NCI-H2227 (cell line): Measurements from ENCODE around the gene AVPR2.

Source experiments
- DNase-seq: peaks from one replicate; lab custom pipeline; 2025; ENCODE audit not compliant: unreplicated experiment; lab: John Stamatoyannopoulos, UW

AVPR2 gene

DNA sequence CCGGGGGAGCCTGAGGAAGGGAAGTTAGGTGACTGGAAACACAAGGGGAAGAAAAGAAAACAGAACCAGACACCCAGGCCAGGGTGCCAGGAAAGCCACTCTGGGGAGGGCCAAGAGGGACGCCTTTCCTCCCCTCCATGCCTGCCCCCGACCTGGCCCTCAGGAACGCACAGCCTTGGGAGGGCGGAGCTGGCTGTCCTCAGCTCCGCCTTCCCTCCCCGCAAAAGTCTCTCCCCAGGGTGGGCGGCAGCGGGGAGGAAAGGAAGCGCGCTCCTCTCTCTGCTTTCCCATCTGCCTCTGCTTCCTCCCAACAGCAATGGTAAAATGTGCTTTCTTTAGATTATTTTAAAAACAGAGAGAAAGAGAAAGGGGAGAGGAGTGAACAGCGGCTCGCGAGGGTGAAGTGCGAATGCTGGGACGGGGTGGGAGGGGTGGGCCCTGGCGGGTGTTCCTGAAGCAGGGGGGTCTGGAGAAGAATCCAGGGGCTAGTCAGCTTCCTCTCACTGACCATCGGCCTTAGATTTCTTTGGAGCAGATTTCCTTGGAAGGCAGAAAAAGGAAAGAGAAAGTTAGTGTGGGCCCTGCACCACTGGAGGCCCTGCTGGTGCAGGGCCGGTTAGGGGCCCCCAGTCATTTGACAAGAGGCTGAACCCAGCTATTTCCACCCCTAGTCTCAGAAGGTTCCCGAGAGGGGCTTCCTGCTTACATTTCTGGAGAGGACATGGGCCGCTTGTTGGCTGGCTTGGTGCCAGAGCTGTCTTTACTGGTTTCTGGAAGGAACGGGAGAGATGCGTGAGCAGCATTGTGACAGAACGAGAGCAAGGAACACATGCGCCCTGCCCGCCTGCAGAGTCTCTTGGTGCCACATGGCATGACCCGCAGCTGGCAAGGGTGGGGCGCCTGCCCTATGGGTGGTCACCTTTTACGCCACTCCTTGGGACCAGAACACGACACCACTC lies 44.7 kb downstream of the AVPR2 start:
- DNase-seq = peak; percentile 12

DNA sequence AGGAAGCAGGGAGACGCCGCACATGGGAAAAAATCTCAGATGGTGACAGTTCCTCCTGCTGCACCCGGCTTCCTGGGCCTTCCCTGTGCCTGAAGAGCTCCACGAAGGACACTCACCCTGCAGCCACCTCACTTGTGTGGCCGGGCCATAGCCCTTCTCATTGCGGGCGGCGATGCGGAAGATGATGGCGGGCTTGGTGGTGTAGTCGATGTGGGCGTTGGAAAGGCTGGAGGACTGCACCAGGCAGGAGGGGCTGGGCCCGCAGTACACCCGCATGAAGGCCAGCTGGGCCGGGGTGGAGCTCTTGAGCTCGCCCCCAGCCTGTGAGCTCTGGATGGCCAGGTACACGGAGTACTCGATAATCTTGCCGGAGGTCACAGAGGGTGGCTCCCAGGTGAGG lies 45.7 kb downstream of the AVPR2 start:
- no peak for DNase-seq

- no peak for DNase-seq
These were observed 47.4 kb downstream of the AVPR2 start for GRCh38 chrX:153951683-153952372.

DNA sequence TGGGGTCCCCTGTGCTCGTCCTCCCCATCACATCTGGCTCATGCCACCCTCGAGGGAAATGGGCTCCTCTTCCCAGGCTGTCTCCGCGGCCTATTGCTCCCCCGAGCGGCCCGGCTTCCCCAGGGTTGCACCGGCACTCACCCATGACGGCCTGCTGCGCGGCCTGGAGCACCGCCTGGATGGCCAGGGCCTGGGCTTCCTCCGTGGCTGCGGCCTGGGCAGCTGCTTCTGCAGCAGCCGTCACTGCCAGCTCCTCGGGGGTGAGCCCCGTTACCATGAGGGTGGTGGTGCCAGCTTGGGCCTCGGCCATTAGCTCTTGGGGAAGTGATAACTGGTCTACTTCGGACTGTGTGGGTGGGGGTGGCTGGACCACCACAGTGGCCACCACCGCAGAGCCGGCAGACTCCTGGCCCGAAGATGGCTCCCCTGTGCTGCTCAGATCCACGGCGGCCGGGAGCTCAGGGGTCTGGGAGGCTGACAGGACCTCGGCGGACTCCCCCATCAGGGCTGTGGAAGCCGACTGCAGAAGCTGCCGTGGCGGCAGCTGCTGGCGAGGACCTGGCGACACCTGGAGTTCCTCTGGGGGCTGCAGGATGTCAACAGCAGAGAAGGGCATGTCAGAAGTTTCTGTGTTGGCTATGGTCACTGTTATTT lies 48.0 kb downstream of the AVPR2 start:
- no peak for DNase-seq

- peak; percentile 85 for DNase-seq
These were observed 48.9 kb downstream of the AVPR2 start for GRCh38 chrX:153953342-153953830.

GRCh38 chrX:153953892-153954557 lies 49.6 kb downstream of the AVPR2 start:
- no peak for DNase-seq

DNA sequence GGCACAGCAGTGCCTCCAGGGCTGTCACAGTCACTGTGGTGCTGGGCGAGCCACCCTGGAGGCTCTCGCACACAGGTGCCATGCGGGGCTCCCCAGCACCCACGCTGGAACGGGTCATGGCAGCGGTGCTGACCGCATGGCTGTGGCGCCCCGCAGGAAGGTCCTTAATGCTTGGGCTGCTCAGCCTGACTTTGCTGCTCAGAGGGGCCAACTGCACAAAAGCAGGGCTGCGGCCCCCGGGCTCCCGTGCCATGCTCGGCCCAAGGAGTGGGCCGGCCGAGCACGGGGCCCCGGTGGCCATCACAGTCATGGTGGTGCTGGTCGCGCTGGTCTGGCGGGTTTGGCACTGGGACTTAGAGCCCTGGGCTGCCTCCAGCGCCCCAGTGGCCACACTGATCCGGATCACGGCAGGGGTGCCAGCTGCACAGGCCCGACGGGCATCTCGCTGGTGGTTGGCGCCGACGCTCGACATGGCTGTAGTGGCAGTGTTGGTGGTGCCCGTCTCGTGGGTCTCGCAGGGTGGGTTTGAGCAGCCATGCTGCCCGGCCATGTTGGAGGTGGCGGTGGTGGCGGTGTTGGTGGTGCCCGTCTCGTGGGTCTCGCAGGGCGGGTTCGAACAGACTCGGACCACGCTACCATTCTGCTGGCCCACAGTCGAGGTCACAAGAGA lies 50.2 kb downstream of the AVPR2 start:
- no peak for DNase-seq

DNA sequence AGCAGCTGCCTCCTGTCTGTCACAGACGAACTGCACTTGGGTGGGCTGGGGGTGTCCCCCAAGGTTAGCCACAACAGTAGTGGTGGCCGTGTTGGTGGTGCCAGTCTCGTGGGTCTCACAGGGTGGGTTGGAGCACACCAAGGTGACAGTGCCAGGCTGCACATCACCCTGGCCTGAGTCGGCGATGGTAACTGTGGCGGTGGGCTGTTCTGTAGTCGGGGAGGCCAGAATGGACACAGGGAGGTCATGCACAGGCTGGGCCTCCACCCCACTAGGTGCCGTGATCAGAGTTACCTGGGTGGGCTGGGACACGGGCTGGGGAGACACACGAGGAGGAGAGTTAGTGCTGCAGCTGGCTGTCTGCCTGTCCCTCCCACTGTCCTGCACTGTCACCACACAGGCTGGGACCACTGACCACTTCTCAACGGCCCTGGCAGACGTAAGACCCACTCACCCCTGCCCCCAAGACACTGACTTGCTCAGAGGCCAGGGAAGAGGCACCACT lies 50.8 kb downstream of the AVPR2 start:
- DNase-seq = no peak

DNA sequence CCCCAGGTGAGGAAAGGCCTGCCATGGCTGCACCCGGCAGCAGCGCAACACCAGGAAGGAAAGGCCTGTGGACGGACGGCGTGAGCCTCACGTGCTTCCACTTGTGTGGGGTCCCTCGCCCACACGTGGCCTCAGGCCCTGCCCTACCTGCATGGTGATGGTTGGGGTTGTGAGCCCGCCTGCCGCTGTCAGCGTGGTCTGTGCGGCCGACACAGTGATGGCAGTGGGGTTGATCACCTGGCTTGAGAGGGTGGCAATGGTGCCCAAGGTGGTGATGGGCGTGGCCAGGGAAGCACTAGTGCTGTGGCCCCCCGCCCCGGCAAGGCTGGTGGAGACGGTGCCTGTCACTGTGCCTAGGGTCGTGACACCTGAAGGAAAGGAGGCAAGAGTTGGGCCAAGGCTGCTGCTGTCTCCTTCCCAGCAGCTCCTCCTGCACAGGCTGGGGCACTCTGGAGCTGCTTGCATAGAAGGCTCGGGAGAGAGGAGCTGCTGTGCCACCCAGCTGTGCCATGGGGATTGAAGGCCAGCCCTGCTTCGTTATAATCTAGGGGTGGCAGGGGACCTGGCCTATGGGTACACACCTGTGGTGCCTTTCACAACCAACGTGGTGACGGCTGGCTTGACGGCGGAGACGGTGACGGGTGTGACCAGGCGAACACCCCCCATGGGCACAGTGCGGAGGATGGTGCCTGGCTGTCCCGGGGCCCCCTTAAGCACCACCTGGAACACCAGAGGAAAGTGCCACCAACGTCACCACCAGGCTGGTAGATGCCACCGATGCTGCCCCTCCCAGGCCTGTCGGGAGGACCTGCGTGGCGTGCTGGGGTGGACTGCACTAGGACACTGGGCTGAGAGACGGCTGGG lies 51.8 kb downstream of the AVPR2 start:
- no peak for DNase-seq
